ENCODE data around the gene LYG2. TPM values are rescaled to one million over a fixed set of nuclear protein-coding genes. Genes with fewer than 3 reads are reported as not detected.

LYG2 gene, protein sequence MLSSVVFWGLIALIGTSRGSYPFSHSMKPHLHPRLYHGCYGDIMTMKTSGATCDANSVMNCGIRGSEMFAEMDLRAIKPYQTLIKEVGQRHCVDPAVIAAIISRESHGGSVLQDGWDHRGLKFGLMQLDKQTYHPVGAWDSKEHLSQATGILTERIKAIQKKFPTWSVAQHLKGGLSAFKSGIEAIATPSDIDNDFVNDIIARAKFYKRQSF
- 0.17 TPM in 1 of 5 replicates, not detected in the others for total RNA-seq (2022; extraction: Qiagen RNA extraction; ENCODE audit: low read depth)

DNA sequence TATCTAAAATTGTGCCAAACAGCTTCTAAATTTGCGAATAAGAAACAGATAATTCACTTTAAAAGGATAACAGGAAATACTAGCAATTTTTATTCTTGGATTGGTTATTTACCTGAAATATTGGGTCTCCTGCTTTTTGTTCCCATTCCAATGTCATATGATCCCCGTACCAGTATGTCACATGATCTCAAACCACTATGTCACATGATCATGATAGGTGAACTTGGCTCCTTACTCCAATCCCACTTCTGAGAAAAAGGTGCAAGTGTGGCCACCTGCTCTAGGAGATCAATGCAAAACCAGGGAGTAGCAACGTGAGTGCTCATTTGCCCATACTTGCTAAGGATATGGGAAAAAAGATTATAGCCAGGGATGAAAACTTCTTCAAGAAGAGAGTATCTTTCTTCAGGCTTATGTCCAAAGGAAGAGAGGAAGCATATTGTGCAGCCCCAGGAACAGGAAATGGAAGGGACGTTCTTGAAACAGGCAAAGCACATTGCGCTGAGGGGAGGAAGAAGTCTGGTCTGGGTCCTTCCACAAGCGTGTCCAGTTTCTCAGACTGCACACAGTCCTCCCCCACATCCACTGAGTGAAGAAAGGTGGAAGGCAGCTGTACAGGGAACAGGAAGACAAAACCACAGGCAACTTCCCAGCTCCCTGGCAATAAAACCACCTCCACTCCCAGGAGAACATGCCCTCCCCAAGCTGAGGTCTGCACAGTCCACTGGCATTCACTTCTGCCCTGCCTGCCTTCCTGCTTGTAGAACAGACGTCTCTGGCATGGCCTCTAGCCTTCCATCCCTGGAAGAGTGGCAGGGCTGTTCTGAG is at the start of gene LYG2:
Gene LYG2 (minus strand): TSS at position 176 of the 828 bp plus-strand sequence. CDS start 1,406 bp downstream, outside the sequence.

DNA sequence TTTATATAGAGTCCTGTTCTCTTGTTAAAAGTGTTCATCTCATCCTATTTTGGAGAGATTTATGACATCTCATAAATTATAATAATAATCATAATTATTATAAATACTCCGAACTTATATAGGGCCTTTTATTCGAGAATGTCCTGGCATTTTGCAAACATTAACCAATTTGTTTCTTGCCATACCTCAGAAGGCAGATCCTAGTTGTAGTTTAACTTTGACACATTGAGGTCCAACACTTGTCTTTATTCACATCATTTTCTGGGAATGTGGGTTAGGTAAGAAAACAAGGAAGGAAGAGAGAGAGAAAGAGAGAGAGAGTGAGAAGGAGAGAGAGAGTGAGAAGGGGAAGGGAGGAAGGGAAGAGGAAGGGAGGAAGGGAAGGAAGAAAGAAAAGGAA is 45.6 kb upstream of the LYG2 start, which contains the start of gene LYG1:
Gene LYG1 (minus strand): TSS at position 101 of the 400 bp plus-strand sequence. CDS start 5,527 bp downstream, outside the sequence.

Other genes with a start within 250 kb of the LYG2 start
- 0.42 to 0.64 TPM (median 0.50 TPM) in 4 of 5 replicates, not detected in the other for gene C2orf15, start 114.0 kb downstream of the LYG2 start, total RNA-seq (2022; extraction: Qiagen RNA extraction; ENCODE audit: low read depth)
- gene TSGA10, start 100.7 kb downstream of the LYG2 start, total RNA-seq (2022; extraction: Qiagen RNA extraction; ENCODE audit: low read depth), result 3.5 to 9.8 TPM (median 3.9 TPM) in 5 replicates
- gene LIPT1, start 100.7 kb downstream of the LYG2 start, total RNA-seq (2022; extraction: Qiagen RNA extraction; ENCODE audit: low read depth), result 3.6 to 4.1 TPM (median 3.9 TPM) in 5 replicates
- 17.3 to 30.8 TPM (median 26.5 TPM) in 5 replicates for gene MITD1, start 74.6 kb downstream of the LYG2 start, total RNA-seq (2022; extraction: Qiagen RNA extraction; ENCODE audit: low read depth)
- gene MRPL30, start 74.5 kb downstream of the LYG2 start, total RNA-seq (2022; extraction: Qiagen RNA extraction; ENCODE audit: low read depth), result 27.6 to 64.9 TPM (median 33.8 TPM) in 5 replicates
- 1.1 to 1.8 TPM (median 1.5 TPM) in 5 replicates for gene LYG1, start 45.5 kb upstream of the LYG2 start, total RNA-seq (2022; extraction: Qiagen RNA extraction; ENCODE audit: low read depth)
- gene TXNDC9, start 80.7 kb upstream of the LYG2 start, total RNA-seq (2022; extraction: Qiagen RNA extraction; ENCODE audit: low read depth), result 40.1 to 57.4 TPM (median 45.5 TPM) in 5 replicates
- gene EIF5B, start 81.7 kb upstream of the LYG2 start, total RNA-seq (2022; extraction: Qiagen RNA extraction; ENCODE audit: low read depth), result 55.1 to 81.6 TPM (median 62.8 TPM) in 5 replicates
- 10.3 to 13.0 TPM (median 12.0 TPM) in 5 replicates for gene REV1, start 234.4 kb upstream of the LYG2 start, total RNA-seq (2022; extraction: Qiagen RNA extraction; ENCODE audit: low read depth)